SK-N-SH (cell line): ENCODE data around the gene NCF4. TPM values are rescaled to one million over a fixed set of nuclear protein-coding genes. Genes with fewer than 3 reads are reported as not detected.

ENCODE experiments used
- CTCF ChIA-PET: fragments of 300-600, 350-600 bp; formaldehyde crosslinking; extraction: SDS; loops from one replicate; lab custom pipeline; 2021; lab: Yijun Ruan, JAX
- POLR2A ChIA-PET: fragments of 350-600 bp; sonication (Branson Sonifier 250); formaldehyde crosslinking; extraction: SDS; loops from one replicate; lab custom pipeline; 2020; ENCODE audit warnings: antibody characterized with exemption, inconsistent platforms; lab: Yijun Ruan, JAX
- DNase-seq: peaks from one replicate; pipeline ENCODE4 v3.0.0; 2012
- H2AFZ ChIP-seq: fragments of 200-600 bp; sonication (generic); 2 replicates; pipeline ENCODE4 v1.8.1; 2016; ENCODE audit warnings: antibody characterized with exemption, mild to moderate bottlenecking, low read depth
- H3F3A ChIP-seq: fragments of 200-600 bp; sonication (generic); replicated peaks from 2 replicates; pipeline ENCODE3; 2016; ENCODE audit warnings: antibody characterized with exemption, mild to moderate bottlenecking; ENCODE audit not compliant: insufficient read depth
- H3K27ac ChIP-seq, 2 experiments: fragments of 200-500 bp in 1 of 2; fragments of 200-600 bp in 1 of 2; sonication (Bioruptor generic) in 1 of 2; sonication (generic), shearing (Covaris generic) in 1 of 2; 2 replicates each; pipeline versions ENCODE4 v1.5.1 to v1.6.1; 2014 to 2016; ENCODE audit warnings: low read depth in 2 of 2, inconsistent platforms in 1 of 2, low read length in 1 of 2, mild to moderate bottlenecking in 1 of 2, mixed read lengths in 1 of 2
- H3K27me3 ChIP-seq: fragments of 200-600 bp; sonication (generic), shearing (Covaris generic); 2 replicates; pipeline ENCODE4 v1.6.1; 2016; ENCODE audit warnings: mixed run types; ENCODE audit not compliant: insufficient read depth
- H3K36me3 ChIP-seq, 2 experiments: fragments of 200-500 bp in 1 of 2; fragments of 200-600 bp in 1 of 2; sonication (Bioruptor generic) in 1 of 2; sonication (generic) in 1 of 2; replicated peaks in 1 of 2; 2 replicates each; pipeline versions ENCODE3 to v1.5.1; 2014 to 2016; ENCODE audit warnings: low read length in 1 of 2, mild to moderate bottlenecking in 1 of 2; ENCODE audit not compliant: insufficient read depth in 2 of 2, control insufficient read depth in 1 of 2
- H3K4me1 ChIP-seq, 2 experiments: fragments of 200-500 bp in 1 of 2; fragments of 200-600 bp in 1 of 2; sonication (Bioruptor generic) in 1 of 2; sonication (generic), shearing (Covaris generic) in 1 of 2; 2 replicates each; pipeline versions ENCODE4 v1.5.1 to v1.6.1; 2014 to 2016; ENCODE audit warnings: low read depth in 1 of 2, low read length in 1 of 2, mixed run types in 1 of 2; ENCODE audit not compliant: insufficient read depth in 2 of 2, control insufficient read depth in 1 of 2
- H3K4me2 ChIP-seq: fragments of 200-600 bp; sonication (generic), shearing (Covaris generic); 2 replicates; pipeline ENCODE4 v1.6.1; 2017; ENCODE audit warnings: mixed run types
- H3K4me3 ChIP-seq, 2 experiments: fragments of 200-500 bp in 1 of 2; fragments of 200-600 bp in 1 of 2; sonication (Bioruptor generic) in 1 of 2; sonication (generic), shearing (Covaris generic) in 1 of 2; 2 replicates each; pipeline versions ENCODE4 v1.5.1 to v1.8.1; 2014 to 2016; ENCODE audit warnings: low read depth in 2 of 2, inconsistent platforms in 1 of 2, low read length in 1 of 2, mild to moderate bottlenecking in 1 of 2, mixed read lengths in 1 of 2, moderate library complexity in 1 of 2
- H3K79me2 ChIP-seq: fragments of 200-600 bp; sonication (generic); 2 replicates; pipeline ENCODE4 v1.8.1; 2017; ENCODE audit warnings: mild to moderate bottlenecking; ENCODE audit not compliant: insufficient read depth
- H3K9ac ChIP-seq: fragments of 200-600 bp; sonication (generic); 2 replicates; pipeline ENCODE4 v1.6.1; 2017; ENCODE audit warnings: mixed run types
- H3K9me2 ChIP-seq: fragments of 200-600 bp; sonication (generic); 2 replicates; pipeline ENCODE4 v1.6.1; 2017; ENCODE audit warnings: mixed run types
- H3K9me3 ChIP-seq: fragments of 200-600 bp; sonication (generic); 2 replicates; pipeline ENCODE4 v1.6.1; 2017; ENCODE audit warnings: mixed run types, mild to moderate bottlenecking, moderate library complexity
- H4K20me1 ChIP-seq: fragments of 200-600 bp; sonication (generic); 2 replicates; pipeline ENCODE4 v1.6.1; 2017; ENCODE audit warnings: mild to moderate bottlenecking, mixed run types; ENCODE audit not compliant: insufficient read depth
- CTCF ChIP-seq: fragments of 200-600 bp; sonication (generic); IDR thresholded peaks from 2 replicates; pipeline ENCODE4 v1.6.1; 2017; ENCODE audit warnings: antibody characterized with exemption, mild to moderate bottlenecking, moderate library complexity
- FOXJ3 ChIP-seq: sonication (generic); formaldehyde crosslinking; IDR thresholded peaks from 2 replicates; pipeline ENCODE4 v1.5.1; 2020; ENCODE audit warnings: mild to moderate bottlenecking, missing genetic modification reagents
- FOXM1 ChIP-seq: IDR thresholded peaks from 2 replicates; pipeline ENCODE4 v1.4.0; 2012; ENCODE audit warnings: low read depth, mild to moderate bottlenecking
- GABPA ChIP-seq: IDR thresholded peaks from 2 replicates; pipeline ENCODE4 v1.4.0; 2012; ENCODE audit warnings: low read depth, mild to moderate bottlenecking
- IRF3 ChIP-seq: fragments of 150-350 bp; IDR thresholded peaks from 2 replicates; pipeline ENCODE4 v1.6.1; 2016; ENCODE audit warnings: mild to moderate bottlenecking, low read depth, low read length
- MAX ChIP-seq: IDR thresholded peaks from 2 replicates; pipeline ENCODE4 v1.4.0; 2012; ENCODE audit warnings: low read depth
- MEF2A ChIP-seq: IDR thresholded peaks from 2 replicates; pipeline ENCODE4 v1.4.0; 2012; ENCODE audit warnings: low read depth, borderline replicate concordance
- PBX3 ChIP-seq: IDR thresholded peaks from 2 replicates; pipeline ENCODE4; 2012
- RCOR1 ChIP-seq: fragments of 150-350 bp; IDR thresholded peaks from 2 replicates; pipeline ENCODE4 v1.6.1; 2017; ENCODE audit warnings: antibody characterized with exemption, low read length
- REST ChIP-seq: IDR thresholded peaks from 2 replicates; pipeline ENCODE4 v1.6.1; 2012; ENCODE audit warnings: mild to moderate bottlenecking, low read depth, low read length, moderate library complexity
- TCF12 ChIP-seq: IDR thresholded peaks from 2 replicates; pipeline ENCODE4 v1.4.0; 2012
- USF2 ChIP-seq: fragments of 150-350 bp; IDR thresholded peaks from 2 replicates; pipeline ENCODE4 v1.6.1; 2017; ENCODE audit warnings: antibody characterized with exemption, low read length, low read depth, borderline replicate concordance
- YY1 ChIP-seq: IDR thresholded peaks from 2 replicates; pipeline ENCODE4 v1.4.0; 2012; ENCODE audit warnings: low read depth, mild to moderate bottlenecking
- ZBTB33 ChIP-seq: IDR thresholded peaks from 2 replicates; pipeline ENCODE4 v1.4.0; 2012; ENCODE audit warnings: low read depth, borderline replicate concordance
- whole genome bisulfite sequencing: methylation state at CpG from one replicate; pipeline ENCODE4 v1.1.6; 2017; ENCODE audit warnings: low lambda C conversion rate; 5-methylcytosine and 5-hydroxymethylcytosine counted together
- polyA plus RNA-seq, 3 experiments: library from polyadenylated mRNA; depleted of rRNA; stranded (reverse); fragments of >200 nt; gene quantifications; 2 replicates each; pipeline ENCODE4 v1.2.3, GENCODE V29; 2012

NCF4 gene
- polyA plus RNA-seq, 1 of the 3 experiments (the other 2 are of a cell fraction), result not detected

- Histone ChIP-seq H3K9ac (no peak overlapping the region), H3K9me3 (no peaks in the 10 kb centered on the region), H3K79me2 (no peaks in the 10 kb centered on the region), H3K9me2 (no peaks in the 10 kb centered on the region), H3K4me1 (peaks cover 0 to 8% of the 10 kb centered on the region in 2 experiments; a peak in 1 of 4 replicates), H3K4me2 (no peak overlapping the region), H3K4me3 (no peak overlapping the region), H3F3A (no peaks in the 10 kb centered on the region), H3K36me3 (no peaks in the 10 kb centered on the region), H4K20me1 (no peaks in the 10 kb centered on the region), H3K27ac (no peak overlapping the region), H3K27me3 (peaks cover 53% of the 10 kb centered on the region), H2AFZ (no peak overlapping the region)
- TF ChIP-seq GABPA (no peak), FOXM1 (no peak), FOXJ3 (CRISPR knock-in tag) (no peak)
- POLR2A ChIA-PET, result no interaction called here
- CTCF ChIA-PET, result interaction anchor here (0.8 to 5.7 kb wide), 6 partner anchors 9 to 160 kb away, joined by 3 to 30 read pairs (median 4); partner anchors contain the start of gene IFT27
- WGBS, result 64% methylated on average over 3 of the region's 6 CpGs
- no peak for DNase-seq
Observed at GRCh38 chr22:36818010-36818642, 42.7 kb upstream of the NCF4 start.

GRCh38 chr22:36819112-36819511, 41.7 kb upstream of the NCF4 start:
- no peak overlapping the region for H3K9ac ChIP-seq
- H3K9me3 ChIP-seq, result no peaks in the 10 kb centered on the region
- no peak for TF ChIP-seq MAX
- TF ChIP-seq YY1, result no peak
- no peak for TF ChIP-seq MEF2A
- no peak for TF ChIP-seq REST
- no peak for TF ChIP-seq PBX3
- no peak for TF ChIP-seq RCOR1
- TF ChIP-seq ZBTB33, result no peak
- TF ChIP-seq FOXM1, result no peak
- TF ChIP-seq USF2, result no peak
- no peak for TF ChIP-seq IRF3
- no peak for TF ChIP-seq CTCF
- TF ChIP-seq TCF12, result no peak
- TF ChIP-seq, all 33 proteins: peak for 0
- H2AFZ ChIP-seq, result no peak overlapping the region
- CTCF ChIA-PET, result interaction anchor here (1.1 to 5.7 kb wide), 5 partner anchors 27 to 272 kb away, joined by 3 to 30 read pairs (median 4); no protein-coding TSS in a partner anchor
- peaks cover 0 to 8% of the 10 kb centered on the region in 2 experiments; a peak in 1 of 4 replicates for H3K4me1 ChIP-seq
- no peak overlapping the region for H3K27ac ChIP-seq
- no peaks in the 10 kb centered on the region for H3K79me2 ChIP-seq
- H4K20me1 ChIP-seq, result no peaks in the 10 kb centered on the region
- no peak for DNase-seq
- WGBS, result 24% methylated on average over 7 of the region's 9 CpGs
- no peak overlapping the region for H3K4me3 ChIP-seq
- H3K36me3 ChIP-seq, result no peaks in the 10 kb centered on the region
- POLR2A ChIA-PET, result no interaction called here
- no peak overlapping the region for H3K4me2 ChIP-seq
- H3K27me3 ChIP-seq, result peaks cover 53% of the 10 kb centered on the region
- no peaks in the 10 kb centered on the region for H3K9me2 ChIP-seq
- no peaks in the 10 kb centered on the region for H3F3A ChIP-seq
